Measurements from ENCODE around the gene MCF2L2. TPM values are rescaled to one million over a fixed set of nuclear protein-coding genes. Genes with fewer than 3 reads are reported as not detected.
"Not testable (repeated sequence)": the region's sequence is repeated elsewhere in the genome, so short reads cannot be mapped to it uniquely, and the experiment has no call there.

MCF2L2 gene
- total and polyA plus RNA-seq, 7 experiments from 2014 or later: 0.15 to 4.3 (median 0.47) TPM; not detected in 1

DNA sequence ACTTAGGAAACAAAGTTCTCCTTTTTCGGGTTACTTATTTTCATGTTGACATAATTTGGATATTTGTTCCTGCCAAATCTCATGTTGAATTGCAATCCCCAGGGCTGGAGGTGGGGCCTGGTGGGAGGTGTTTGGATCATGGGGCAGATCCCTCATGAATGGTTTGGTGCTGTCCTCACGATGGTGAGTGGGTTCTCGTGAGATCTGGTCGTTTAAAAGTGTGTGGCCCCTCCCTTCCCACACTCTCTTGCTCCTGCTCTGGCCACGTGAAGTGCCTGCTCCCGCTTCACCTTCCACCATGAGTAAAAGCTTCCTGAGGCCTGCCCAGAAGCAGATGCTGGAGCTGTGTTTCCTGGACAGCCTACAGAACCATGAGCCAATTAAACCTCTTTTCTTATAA, 43.7 kb upstream of the MCF2L2 start:
- ATAC-seq (no peak), DNase-seq (no peak)
- Mint-ChIP-seq H3K27ac (peak overlapping the region in 1 of 9 donors; percentile 14), H3K9me3 (no peaks in the 10 kb centered on the region), H3K4me3 (no peak overlapping the region), H3K4me1 (peaks cover 2 to 18% (median 5%) of the 10 kb centered on the region in 7 donors), H3K27me3 (peaks cover 0 to 5% (median 0%) of the 10 kb centered on the region in 5 donors), H3K36me3 (no peaks in the 10 kb centered on the region)
- H3K27ac ChIP-seq (ENCODE audit: low read depth, low read length): no peak overlapping the region
- peaks cover 0 to 5% of the 10 kb centered on the region in 2 donors for H3K4me1 ChIP-seq (ENCODE audit: control insufficient read depth in 2 of 2, insufficient read depth in 2 of 2, low read length in 2 of 2)
- no peaks in the 10 kb centered on the region for H3K9me3 ChIP-seq (ENCODE audit: control insufficient read depth in 2 of 3, low read length in 3 of 3)
- intact Hi-C loops (cut with micrococcal nuclease): no loop called here
- H3K27me3 ChIP-seq (ENCODE audit: control insufficient read depth in 2 of 2, insufficient read depth in 2 of 2, low read length in 2 of 2): no peaks in the 10 kb centered on the region
- H3K4me3 ChIP-seq (ENCODE audit: low read length): no peak overlapping the region
- H3K36me3 ChIP-seq (ENCODE audit: control insufficient read depth in 2 of 3, insufficient read depth in 3 of 3, low read length in 3 of 3): no peaks in the 10 kb centered on the region
- ChIA-PET POLR2A (no interaction called here), CTCF (interaction anchor here (0.6 to 1.2 kb wide), 2 partner anchors 164 to 295 kb away, joined by 3 to 4 read pairs; no protein-coding TSS in a partner anchor)

- intact Hi-C loops (cut with micrococcal nuclease): loop anchor here in 1 of 2 donors (2.0 to 5.0 kb wide), 2 partner anchors 40 to 346 kb away; partner anchors contain the start of gene MCF2L2
- ChIA-PET CTCF (interaction anchor here (0.7 to 2.5 kb wide), 6 partner anchors 92 to 315 kb away, joined by 3 to 11 read pairs (median 6); no protein-coding TSS in a partner anchor), POLR2A (no interaction called here)
- Mint-ChIP-seq H3K27ac (peak overlapping the region in 1 of 9 donors; percentile 27), H3K4me1 (peaks cover 2 to 18% (median 5%) of the 10 kb centered on the region in 7 donors), H3K4me3 (no peak overlapping the region), H3K36me3 (no peaks in the 10 kb centered on the region), H3K27me3 (peaks cover 0 to 4% (median 0%) of the 10 kb centered on the region in 5 donors), H3K9me3 (no peaks in the 10 kb centered on the region)
- Histone ChIP-seq H3K27me3 (ENCODE audit: control insufficient read depth in 2 of 2, insufficient read depth in 2 of 2, low read length in 2 of 2) (no peaks in the 10 kb centered on the region), H3K36me3 (ENCODE audit: control insufficient read depth in 2 of 3, insufficient read depth in 3 of 3, low read length in 3 of 3) (no peaks in the 10 kb centered on the region), H3K27ac (ENCODE audit: low read depth, low read length) (no peak overlapping the region), H3K4me1 (ENCODE audit: control insufficient read depth in 2 of 2, insufficient read depth in 2 of 2, low read length in 2 of 2) (peaks cover 0 to 5% of the 10 kb centered on the region in 2 donors), H3K9me3 (ENCODE audit: control insufficient read depth in 2 of 3, low read length in 3 of 3) (no peaks in the 10 kb centered on the region), H3K4me3 (ENCODE audit: low read length) (no peak overlapping the region)
- DNase-seq (no peak), ATAC-seq (no peak)
Observed at GRCh38 chr3:183468424-183468823, 40.0 kb upstream of the MCF2L2 start.

GRCh38 chr3:183466575-183466974, 38.2 kb upstream of the MCF2L2 start:
- intact Hi-C loops (cut with micrococcal nuclease): loop anchor here in 1 of 2 donors (5.0 kb wide), 1 partner anchor 344 kb away; no protein-coding TSS in a partner anchor
- Histone ChIP-seq H3K27me3 (ENCODE audit: control insufficient read depth in 2 of 2, insufficient read depth in 2 of 2, low read length in 2 of 2) (no peaks in the 10 kb centered on the region), H3K27ac (ENCODE audit: low read depth, low read length) (no peak overlapping the region), H3K4me3 (ENCODE audit: low read length) (no peak overlapping the region), H3K36me3 (ENCODE audit: control insufficient read depth in 2 of 3, insufficient read depth in 3 of 3, low read length in 3 of 3) (no peaks in the 10 kb centered on the region), H3K9me3 (ENCODE audit: control insufficient read depth in 2 of 3, low read length in 3 of 3) (no peaks in the 10 kb centered on the region), H3K4me1 (ENCODE audit: control insufficient read depth in 2 of 2, insufficient read depth in 2 of 2, low read length in 2 of 2) (peaks cover 0 to 5% of the 10 kb centered on the region in 2 donors)
- Mint-ChIP-seq H3K4me1 (peaks cover 2 to 18% (median 5%) of the 10 kb centered on the region in 7 donors), H3K4me3 (no peak overlapping the region), H3K9me3 (no peaks in the 10 kb centered on the region), H3K36me3 (no peaks in the 10 kb centered on the region), H3K27me3 (peaks cover 0 to 9% (median 0%) of the 10 kb centered on the region in 5 donors), H3K27ac (no peak overlapping the region)
- DNase-seq: no peak
- ChIA-PET CTCF (interaction anchor here (0.6 to 1.0 kb wide), 2 partner anchors 94 to 314 kb away, joined by 3 to 6 read pairs; no protein-coding TSS in a partner anchor), POLR2A (no interaction called here)
- no peak for ATAC-seq

DNA sequence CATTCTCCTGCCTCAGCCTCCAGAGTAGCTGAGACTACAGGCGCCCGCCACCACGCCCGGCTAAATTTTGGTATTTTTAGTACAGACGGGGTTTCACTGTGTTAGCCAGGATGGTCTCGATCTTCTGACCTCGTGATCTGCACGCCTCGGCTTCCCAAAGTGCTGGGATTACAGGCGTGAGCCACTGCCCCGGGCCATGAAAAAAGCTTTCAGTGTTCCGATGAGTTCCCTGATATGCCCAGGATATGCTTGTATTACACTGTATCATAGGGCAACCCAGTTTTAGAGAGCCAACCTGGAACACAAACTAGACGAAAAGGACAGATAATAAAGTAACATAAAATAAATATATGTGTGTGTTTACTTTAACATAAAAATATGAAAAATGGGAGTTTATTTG, 37.3 kb upstream of the MCF2L2 start:
- intact Hi-C loops (cut with micrococcal nuclease): loop anchor here in 1 of 2 donors (5.0 kb wide), 1 partner anchor 343 kb away; no protein-coding TSS in a partner anchor
- DNase-seq, POLR2A ChIA-PET: not testable (repeated sequence)

DNA sequence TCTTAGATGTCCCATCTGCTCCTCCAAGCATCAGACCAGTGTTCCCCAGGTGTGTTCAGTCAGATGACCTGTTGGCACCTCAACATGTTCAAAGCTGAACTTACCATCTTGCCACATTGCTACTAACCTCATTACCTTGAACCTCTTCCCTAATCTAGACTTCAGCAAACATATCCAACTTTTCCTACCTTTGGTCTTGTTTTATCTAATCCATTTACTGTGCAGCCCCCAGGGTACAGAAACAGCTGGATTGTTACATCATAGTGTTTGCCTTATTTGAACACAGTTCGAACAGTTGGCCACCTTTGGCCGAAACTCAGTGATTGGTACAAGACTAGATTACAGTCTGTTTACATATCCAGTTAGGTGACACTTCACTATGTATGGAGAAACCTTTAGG, 36.1 kb upstream of the MCF2L2 start:
- H3K4me3 Mint-ChIP-seq: no peak overlapping the region
- no peak for DNase-seq
- no peak overlapping the region for H3K4me3 ChIP-seq (ENCODE audit: low read length)
- peaks cover 0 to 9% (median 0%) of the 10 kb centered on the region in 5 donors for H3K27me3 Mint-ChIP-seq
- H3K4me1 Mint-ChIP-seq: peaks cover 1 to 12% (median 4%) of the 10 kb centered on the region in 7 donors
- intact Hi-C loops (cut with micrococcal nuclease): no loop called here
- peaks cover 0 to 5% (median 0%) of the 10 kb centered on the region in 11 donors for H3K9me3 Mint-ChIP-seq
- no peak overlapping the region for H3K27ac Mint-ChIP-seq
- no peaks in the 10 kb centered on the region for H3K9me3 ChIP-seq (ENCODE audit: control insufficient read depth in 2 of 3, low read length in 3 of 3)
- peaks cover 0 to 1% of the 10 kb centered on the region in 2 donors for H3K4me1 ChIP-seq (ENCODE audit: control insufficient read depth in 2 of 2, insufficient read depth in 2 of 2, low read length in 2 of 2)
- no peak for ATAC-seq
- H3K36me3 Mint-ChIP-seq: peaks cover 0 to 4% (median 0%) of the 10 kb centered on the region in 5 donors
- H3K27me3 ChIP-seq (ENCODE audit: control insufficient read depth in 2 of 2, insufficient read depth in 2 of 2, low read length in 2 of 2): no peaks in the 10 kb centered on the region
- ChIA-PET CTCF (no interaction called here), POLR2A (no interaction called here)
- H3K36me3 ChIP-seq (ENCODE audit: control insufficient read depth in 2 of 3, insufficient read depth in 3 of 3, low read length in 3 of 3): no peaks in the 10 kb centered on the region
- no peak overlapping the region for H3K27ac ChIP-seq (ENCODE audit: low read depth, low read length)

More for the DNA sequence above, 37.3 kb upstream of the MCF2L2 start:
- not testable (repeated sequence) for H3K36me3 Mint-ChIP-seq; H3K9me3 Mint-ChIP-seq; H3K27ac ChIP-seq (ENCODE audit: low read depth, low read length); H3K36me3 ChIP-seq (ENCODE audit: control insufficient read depth in 2 of 3, insufficient read depth in 3 of 3, low read length in 3 of 3); ATAC-seq; H3K27me3 Mint-ChIP-seq; H3K9me3 ChIP-seq (ENCODE audit: control insufficient read depth in 2 of 3, low read length in 3 of 3); H3K4me3 Mint-ChIP-seq; H3K27me3 ChIP-seq (ENCODE audit: control insufficient read depth in 2 of 2, insufficient read depth in 2 of 2, low read length in 2 of 2); H3K4me1 ChIP-seq (ENCODE audit: control insufficient read depth in 2 of 2, insufficient read depth in 2 of 2, low read length in 2 of 2); H3K27ac Mint-ChIP-seq; H3K4me3 ChIP-seq (ENCODE audit: low read length)
- peaks cover 2 to 18% (median 5%) of the 10 kb centered on the region in 7 donors for H3K4me1 Mint-ChIP-seq
- CTCF ChIA-PET: interaction anchor here (0.6 kb wide), 1 partner anchor 129 kb away, joined by 4 read pairs; no protein-coding TSS in a partner anchor

DNA sequence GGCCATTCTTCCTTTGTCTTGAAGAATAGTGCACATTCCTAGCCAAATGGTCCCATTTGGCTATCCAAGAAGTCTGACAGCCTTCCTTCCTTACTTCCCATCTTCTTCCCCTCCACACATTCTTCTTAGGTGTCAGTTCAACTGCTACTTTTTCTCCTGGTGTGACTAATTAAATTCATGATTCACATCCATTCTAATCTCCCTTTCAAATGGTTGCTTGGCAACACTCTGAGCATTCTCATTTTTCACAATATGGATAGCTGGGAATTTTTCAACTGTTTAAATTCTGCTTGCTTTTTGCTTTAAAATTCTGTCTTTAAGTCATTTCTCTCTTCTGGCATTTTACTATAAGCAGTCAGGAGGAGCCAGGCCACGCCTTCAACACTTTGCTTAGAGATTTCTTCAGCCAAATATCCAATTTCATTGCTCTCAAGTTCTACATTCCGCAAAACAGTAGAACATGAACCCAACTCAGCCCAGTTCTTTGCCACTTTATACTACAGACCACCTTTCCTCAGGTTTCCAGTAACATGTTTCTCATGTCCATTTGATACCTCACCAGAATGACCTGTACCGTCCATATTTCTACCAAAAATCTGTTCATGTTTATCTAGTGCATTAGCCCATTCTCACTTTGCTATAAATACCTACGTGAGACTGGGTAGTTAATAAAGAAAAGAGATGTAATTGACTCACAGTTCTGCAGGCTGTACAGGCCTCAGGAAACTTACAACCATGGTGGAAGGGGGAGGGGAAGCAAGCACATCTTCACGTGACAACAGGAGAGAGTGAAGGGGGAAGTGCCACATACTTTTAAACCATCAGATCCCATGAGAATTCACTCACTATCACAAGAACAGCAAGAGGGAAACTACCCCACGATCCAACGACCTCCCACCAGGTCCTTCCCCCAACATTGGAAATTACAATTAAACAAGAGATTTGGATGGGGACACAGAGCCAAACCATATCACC, 31.9 kb upstream of the MCF2L2 start:
- Histone ChIP-seq H3K27ac (ENCODE audit: low read depth, low read length) (no peak overlapping the region), H3K9me3 (ENCODE audit: control insufficient read depth in 2 of 3, low read length in 3 of 3) (no peaks in the 10 kb centered on the region), H3K4me3 (ENCODE audit: low read length) (no peak overlapping the region), H3K4me1 (ENCODE audit: control insufficient read depth in 2 of 2, insufficient read depth in 2 of 2, low read length in 2 of 2) (no peaks in the 10 kb centered on the region), H3K36me3 (ENCODE audit: control insufficient read depth in 2 of 3, insufficient read depth in 3 of 3, low read length in 3 of 3) (no peaks in the 10 kb centered on the region), H3K27me3 (ENCODE audit: control insufficient read depth in 2 of 2, insufficient read depth in 2 of 2, low read length in 2 of 2) (no peaks in the 10 kb centered on the region)
- DNase-seq (no peak), ATAC-seq (no peak)
- CTCF ChIA-PET: no interaction called here
- Mint-ChIP-seq H3K4me3 (no peak overlapping the region), H3K27ac (no peak overlapping the region), H3K9me3 (peaks cover 0 to 5% (median 0%) of the 10 kb centered on the region in 11 donors), H3K27me3 (peaks cover 0 to 9% (median 0%) of the 10 kb centered on the region in 5 donors), H3K4me1 (no peaks in the 10 kb centered on the region), H3K36me3 (peaks cover 0 to 8% (median 0%) of the 10 kb centered on the region in 5 donors)
- POLR2A ChIA-PET: no interaction called here
- intact Hi-C loops (cut with micrococcal nuclease): no loop called here
